ENCODE measurements around the gene GIMAP6.
"Not testable (repeated sequence)": the region's sequence is repeated elsewhere in the genome, so short reads cannot be mapped to it uniquely, and the experiment has no call there.

The GIMAP6 gene

DNA sequence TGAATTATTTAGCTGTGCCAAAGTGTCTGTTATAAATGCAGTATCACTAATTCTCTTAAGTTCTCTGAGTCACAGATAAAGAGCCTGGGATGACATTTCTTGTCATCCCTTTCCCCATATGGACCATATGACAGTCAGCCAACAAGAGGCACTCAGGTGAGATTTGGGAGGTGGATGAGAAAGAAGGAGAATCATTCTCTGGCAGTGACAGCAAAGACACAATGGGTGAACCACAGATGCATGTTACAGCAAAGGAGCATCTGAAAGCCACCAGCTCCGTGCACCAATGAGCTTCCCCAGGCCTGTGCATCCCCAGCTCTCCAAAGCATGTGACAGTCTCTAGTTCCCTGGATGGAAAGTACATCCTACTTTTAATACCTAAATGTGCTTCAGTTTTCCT is 10.8 kb downstream of the GIMAP6 start:
- Histone ChIP-seq H3K79me1 (replicated peaks; ENCODE audit: low read length, poor library complexity, severe bottlenecking) (no peaks in the 10 kb centered on the region), H3K23ac (ENCODE audit: low read length in 2 of 2) (no peak overlapping the region), H2AFZ (ENCODE audit: low read depth, low read length) (no peak overlapping the region), H3K9ac (ENCODE audit: low read length) (no peak overlapping the region), H3K14ac (ENCODE audit: low read length in 2 of 2) (no peak overlapping the region), H3K4ac (ENCODE audit: low read depth in 1 of 2, low read length in 2 of 2) (no peak overlapping the region), H3K4me1 (ENCODE audit: control insufficient read depth, insufficient read depth, low read depth, low read length) (no peaks in the 10 kb centered on the region), H2BK12ac (ENCODE audit: low read length in 2 of 2) (no peak overlapping the region), H3K27me3 (ENCODE audit: control insufficient read depth in 1 of 2, insufficient read depth in 1 of 2, low read length in 2 of 2) (no peaks in the 10 kb centered on the region), H3K27ac (ENCODE audit: low read length, poor library complexity, severe bottlenecking) (no peak overlapping the region), H4K91ac (ENCODE audit: low read length) (no peak overlapping the region), H3K4me3 (ENCODE audit: insufficient read depth in 1 of 2, low read depth in 1 of 2, low read length in 2 of 2) (no peak overlapping the region), H2BK5ac (ENCODE audit: low read depth, low read length, poor library complexity, severe bottlenecking) (no peak overlapping the region), H3K9me3 (ENCODE audit: control insufficient read depth, low read length) (no peaks in the 10 kb centered on the region), H3K36me3 (ENCODE audit: control insufficient read depth in 1 of 2, insufficient read depth in 2 of 2, low read depth in 1 of 2, low read length in 2 of 2) (no peaks in the 10 kb centered on the region), H4K8ac (ENCODE audit: low read length) (no peak overlapping the region), H3K4me2 (ENCODE audit: low read length, poor library complexity, severe bottlenecking) (no peak overlapping the region), H3K18ac (ENCODE audit: low read depth in 1 of 2, low read length in 2 of 2) (no peak overlapping the region), H2BK15ac (ENCODE audit: low read depth, poor library complexity, severe bottlenecking) (no peak overlapping the region), H2AK5ac (ENCODE audit: low read length, severe bottlenecking) (no peak overlapping the region), H2BK120ac (ENCODE audit: low read depth, low read length) (no peak overlapping the region)
- 28% methylated on average over 1 of the region's 1 CpG for WGBS
- no peak for DNase-seq

DNA sequence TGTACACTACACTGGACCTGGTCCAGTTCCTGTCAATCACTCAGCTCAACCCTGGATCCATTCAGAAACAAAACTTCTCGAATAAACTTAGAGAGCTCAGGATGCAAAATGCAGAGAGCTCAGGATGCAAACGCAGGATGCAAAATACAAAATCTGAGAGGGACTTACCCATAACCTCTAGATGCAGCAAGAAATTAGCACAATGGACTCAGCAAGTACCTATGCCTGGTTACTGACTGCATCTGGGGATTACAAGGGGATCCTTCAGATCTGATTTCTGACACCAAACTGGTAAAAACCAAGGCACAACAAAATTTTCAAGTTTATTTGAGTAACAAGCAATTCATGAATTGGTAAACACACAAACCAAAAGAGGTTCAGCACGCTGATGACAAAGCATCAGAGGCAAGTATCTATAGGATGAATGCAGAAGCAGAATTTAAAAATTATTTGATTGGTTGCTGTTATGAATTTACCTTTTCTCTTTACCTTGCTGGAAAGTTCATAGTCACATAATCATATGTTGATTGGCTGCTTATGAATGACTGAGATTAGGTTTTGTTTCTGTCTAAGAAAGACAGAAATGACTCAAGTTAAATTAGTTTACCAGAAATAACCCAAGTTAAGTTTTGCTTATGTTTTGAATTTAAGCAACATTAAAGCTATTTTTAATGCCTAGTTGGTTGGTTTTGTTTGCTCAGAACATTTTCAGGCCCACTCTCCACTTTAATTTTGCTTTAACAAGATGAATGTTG is 11.4 kb downstream of the GIMAP6 start:
- no peak overlapping the region for H4K91ac ChIP-seq (ENCODE audit: low read length)
- H3K36me3 ChIP-seq (ENCODE audit: control insufficient read depth in 1 of 2, insufficient read depth in 2 of 2, low read depth in 1 of 2, low read length in 2 of 2) = no peaks in the 10 kb centered on the region
- no peak overlapping the region for H3K18ac ChIP-seq (ENCODE audit: low read depth in 1 of 2, low read length in 2 of 2)
- no peak overlapping the region for H3K4me3 ChIP-seq (ENCODE audit: insufficient read depth in 1 of 2, low read depth in 1 of 2, low read length in 2 of 2)
- H2BK120ac ChIP-seq (ENCODE audit: low read depth, low read length) = no peak overlapping the region
- no peak overlapping the region for H2AFZ ChIP-seq (ENCODE audit: low read depth, low read length)
- H3K23ac ChIP-seq (ENCODE audit: low read length in 2 of 2) = no peak overlapping the region
- H3K4ac ChIP-seq (ENCODE audit: low read depth in 1 of 2, low read length in 2 of 2) = no peak overlapping the region
- 33% methylated on average over 2 of the region's 3 CpGs for WGBS
- no peak overlapping the region for H3K9ac ChIP-seq (ENCODE audit: low read length)
- H2BK12ac ChIP-seq (ENCODE audit: low read length in 2 of 2) = no peak overlapping the region
- no peak overlapping the region for H3K27ac ChIP-seq (ENCODE audit: low read length, poor library complexity, severe bottlenecking)
- no peak overlapping the region for H3K14ac ChIP-seq (ENCODE audit: low read length in 2 of 2)
- no peak overlapping the region for H2AK5ac ChIP-seq (ENCODE audit: low read length, severe bottlenecking)
- H3K4me1 ChIP-seq (ENCODE audit: control insufficient read depth, insufficient read depth, low read depth, low read length) = no peaks in the 10 kb centered on the region
- no peak overlapping the region for H4K8ac ChIP-seq (ENCODE audit: low read length)
- no peak overlapping the region for H2BK15ac ChIP-seq (ENCODE audit: low read depth, poor library complexity, severe bottlenecking)
- no peak overlapping the region for H3K4me2 ChIP-seq (ENCODE audit: low read length, poor library complexity, severe bottlenecking)
- H3K79me1 ChIP-seq (replicated peaks; ENCODE audit: low read length, poor library complexity, severe bottlenecking) = no peaks in the 10 kb centered on the region
- DNase-seq = no peak
- no peak overlapping the region for H2BK5ac ChIP-seq (ENCODE audit: low read depth, low read length, poor library complexity, severe bottlenecking)
- H3K27me3 ChIP-seq (ENCODE audit: control insufficient read depth in 1 of 2, insufficient read depth in 1 of 2, low read length in 2 of 2) = no peaks in the 10 kb centered on the region
- H3K9me3 ChIP-seq (ENCODE audit: control insufficient read depth, low read length) = no peaks in the 10 kb centered on the region

DNA sequence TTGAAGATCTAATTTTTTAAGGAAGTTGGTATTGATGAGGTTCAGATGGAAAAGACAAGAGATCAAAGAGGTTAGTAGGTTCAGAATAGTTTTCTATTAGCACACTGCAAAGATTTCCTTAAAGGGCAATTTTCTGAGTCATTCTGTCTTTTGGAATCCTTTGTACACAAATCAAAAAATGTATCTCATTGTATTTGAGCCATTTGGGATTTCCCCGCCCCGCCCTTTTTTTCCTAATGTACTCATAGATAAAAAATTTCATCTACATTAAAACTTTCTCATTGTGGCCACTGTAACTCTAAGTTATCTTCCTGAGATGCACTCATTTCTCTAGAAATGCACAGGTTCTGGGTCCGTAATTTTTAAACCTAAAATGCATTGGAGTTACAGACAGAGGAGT is 12.1 kb downstream of the GIMAP6 start:
- no peak for DNase-seq
- Histone ChIP-seq H3K36me3 (ENCODE audit: control insufficient read depth in 1 of 2, insufficient read depth in 2 of 2, low read depth in 1 of 2, low read length in 2 of 2) (no peaks in the 10 kb centered on the region), H4K8ac (ENCODE audit: low read length) (no peak overlapping the region), H2AFZ (ENCODE audit: low read depth, low read length) (no peak overlapping the region), H3K23ac (ENCODE audit: low read length in 2 of 2) (no peak overlapping the region), H3K4me3 (ENCODE audit: insufficient read depth in 1 of 2, low read depth in 1 of 2, low read length in 2 of 2) (no peak overlapping the region), H2BK15ac (ENCODE audit: low read depth, poor library complexity, severe bottlenecking) (no peak overlapping the region), H4K91ac (ENCODE audit: low read length) (no peak overlapping the region), H3K4me2 (ENCODE audit: low read length, poor library complexity, severe bottlenecking) (no peak overlapping the region), H2BK12ac (ENCODE audit: low read length in 2 of 2) (no peak overlapping the region), H2AK5ac (ENCODE audit: low read length, severe bottlenecking) (no peak overlapping the region), H3K9ac (ENCODE audit: low read length) (no peak overlapping the region), H3K27me3 (ENCODE audit: control insufficient read depth in 1 of 2, insufficient read depth in 1 of 2, low read length in 2 of 2) (no peaks in the 10 kb centered on the region), H2BK120ac (ENCODE audit: low read depth, low read length) (no peak overlapping the region), H2BK5ac (ENCODE audit: low read depth, low read length, poor library complexity, severe bottlenecking) (no peak overlapping the region), H3K27ac (ENCODE audit: low read length, poor library complexity, severe bottlenecking) (no peak overlapping the region), H3K14ac (ENCODE audit: low read length in 2 of 2) (no peak overlapping the region), H3K9me3 (ENCODE audit: control insufficient read depth, low read length) (no peaks in the 10 kb centered on the region), H3K18ac (ENCODE audit: low read depth in 1 of 2, low read length in 2 of 2) (no peak overlapping the region), H3K79me1 (replicated peaks; ENCODE audit: low read length, poor library complexity, severe bottlenecking) (no peaks in the 10 kb centered on the region), H3K4ac (ENCODE audit: low read depth in 1 of 2, low read length in 2 of 2) (no peak overlapping the region), H3K4me1 (ENCODE audit: control insufficient read depth, insufficient read depth, low read depth, low read length) (no peaks in the 10 kb centered on the region)
- 56% methylated on average over 3 of the region's 3 CpGs for WGBS

- H3K27ac ChIP-seq (ENCODE audit: low read length, poor library complexity, severe bottlenecking); H3K14ac ChIP-seq (ENCODE audit: low read length in 2 of 2); H3K9me3 ChIP-seq (ENCODE audit: control insufficient read depth, low read length); H2BK12ac ChIP-seq (ENCODE audit: low read length in 2 of 2); H3K18ac ChIP-seq (ENCODE audit: low read depth in 1 of 2, low read length in 2 of 2); H3K23ac ChIP-seq (ENCODE audit: low read length in 2 of 2); H3K27me3 ChIP-seq (ENCODE audit: control insufficient read depth in 1 of 2, insufficient read depth in 1 of 2, low read length in 2 of 2); H3K4ac ChIP-seq (ENCODE audit: low read depth in 1 of 2, low read length in 2 of 2); DNase-seq; H3K4me1 ChIP-seq (ENCODE audit: control insufficient read depth, insufficient read depth, low read depth, low read length); H3K4me2 ChIP-seq (ENCODE audit: low read length, poor library complexity, severe bottlenecking); H3K9ac ChIP-seq (ENCODE audit: low read length); H3K4me3 ChIP-seq (ENCODE audit: insufficient read depth in 1 of 2, low read depth in 1 of 2, low read length in 2 of 2); H3K79me1 ChIP-seq (replicated peaks; ENCODE audit: low read length, poor library complexity, severe bottlenecking); H2AK5ac ChIP-seq (ENCODE audit: low read length, severe bottlenecking); H2AFZ ChIP-seq (ENCODE audit: low read depth, low read length); H3K36me3 ChIP-seq (ENCODE audit: control insufficient read depth in 1 of 2, insufficient read depth in 2 of 2, low read depth in 1 of 2, low read length in 2 of 2); H4K8ac ChIP-seq (ENCODE audit: low read length); H2BK120ac ChIP-seq (ENCODE audit: low read depth, low read length); H2BK5ac ChIP-seq (ENCODE audit: low read depth, low read length, poor library complexity, severe bottlenecking); H4K91ac ChIP-seq (ENCODE audit: low read length); H2BK15ac ChIP-seq (ENCODE audit: low read depth, poor library complexity, severe bottlenecking): not testable (repeated sequence)
- WGBS = 61% methylated on average over 5 of the region's 5 CpGs
Measured at GRCh38 chr7:150615221-150615755, 16.9 kb downstream of the GIMAP6 start.

All from mesenchymal stem cell (in vitro differentiated cells and primary cell).